DND-41 (cell line): ENCODE data around the gene ZSCAN22.

Experiments
- EZH2 ChIP-seq: IDR thresholded peaks from 3 replicates; pipeline ENCODE4 v1.6.1; 2012; ENCODE audit warnings: borderline replicate concordance, low read depth, mild to moderate bottlenecking, moderate library complexity, low read length, inconsistent platforms; ENCODE audit not compliant: severe bottlenecking
- TF ChIP-seq, protein P1 (sequence below): IDR thresholded peaks from 2 replicates; pipeline ENCODE4 v1.5.1; 2012; ENCODE audit warnings: borderline replicate concordance, low read length, moderate library complexity, mild to moderate bottlenecking; ENCODE audit not compliant: poor library complexity, severe bottlenecking; ENCODE audit errors: extremely low read depth

DNA sequence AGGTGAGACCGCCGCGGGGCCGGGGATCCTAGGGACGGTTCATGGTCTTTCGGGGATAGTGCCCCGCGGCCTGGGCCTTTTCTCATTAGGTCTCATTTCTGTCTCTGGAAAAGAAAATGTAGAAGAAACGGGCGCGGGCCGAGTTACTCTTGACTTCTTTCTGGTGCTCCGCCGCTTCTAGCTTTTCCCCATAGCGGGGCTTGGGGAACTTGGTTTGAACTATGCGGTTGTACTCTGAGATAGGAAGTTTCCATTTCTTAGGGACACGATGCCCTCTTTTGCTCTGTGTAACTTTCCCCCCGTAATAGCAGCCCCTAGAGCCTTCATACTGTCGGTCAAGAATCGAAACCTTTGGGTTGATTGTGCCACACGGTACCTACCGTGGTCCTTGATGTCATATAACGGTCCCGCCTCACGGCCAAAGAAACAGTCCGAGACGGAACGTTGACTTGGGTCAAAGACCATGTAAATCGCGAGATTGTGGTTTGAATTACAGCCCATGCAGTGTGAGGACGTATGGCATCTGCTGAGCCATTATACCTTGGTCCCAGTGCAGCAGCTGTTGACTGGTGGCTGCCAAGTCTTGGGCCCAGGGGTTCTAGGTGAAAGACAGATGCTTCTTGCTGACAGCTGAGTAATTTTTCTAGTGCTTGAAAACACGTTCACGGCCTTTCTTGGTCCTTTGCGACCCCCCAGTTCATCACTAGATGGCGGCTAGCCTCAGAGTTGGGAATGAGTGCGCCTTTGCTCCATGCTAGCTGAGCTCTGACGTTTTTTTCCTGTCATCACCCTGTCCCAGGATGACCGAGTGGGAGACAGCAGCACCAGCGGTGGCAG, 60.8 kb downstream of the ZSCAN22 start:
- TF ChIP-seq, protein P1, sequence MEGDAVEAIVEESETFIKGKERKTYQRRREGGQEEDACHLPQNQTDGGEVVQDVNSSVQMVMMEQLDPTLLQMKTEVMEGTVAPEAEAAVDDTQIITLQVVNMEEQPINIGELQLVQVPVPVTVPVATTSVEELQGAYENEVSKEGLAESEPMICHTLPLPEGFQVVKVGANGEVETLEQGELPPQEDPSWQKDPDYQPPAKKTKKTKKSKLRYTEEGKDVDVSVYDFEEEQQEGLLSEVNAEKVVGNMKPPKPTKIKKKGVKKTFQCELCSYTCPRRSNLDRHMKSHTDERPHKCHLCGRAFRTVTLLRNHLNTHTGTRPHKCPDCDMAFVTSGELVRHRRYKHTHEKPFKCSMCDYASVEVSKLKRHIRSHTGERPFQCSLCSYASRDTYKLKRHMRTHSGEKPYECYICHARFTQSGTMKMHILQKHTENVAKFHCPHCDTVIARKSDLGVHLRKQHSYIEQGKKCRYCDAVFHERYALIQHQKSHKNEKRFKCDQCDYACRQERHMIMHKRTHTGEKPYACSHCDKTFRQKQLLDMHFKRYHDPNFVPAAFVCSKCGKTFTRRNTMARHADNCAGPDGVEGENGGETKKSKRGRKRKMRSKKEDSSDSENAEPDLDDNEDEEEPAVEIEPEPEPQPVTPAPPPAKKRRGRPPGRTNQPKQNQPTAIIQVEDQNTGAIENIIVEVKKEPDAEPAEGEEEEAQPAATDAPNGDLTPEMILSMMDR = no peak
- TF ChIP-seq EZH2 = no peak
